ENCODE measurements around the gene EPHA5. TPM values are rescaled to one million over a fixed set of nuclear protein-coding genes. Genes with fewer than 3 reads are reported as not detected.

The EPHA5 gene
- total RNA-seq, 1 experiment from 2014 or later: not detected

GRCh38 chr4:65580551-65580950 lies 89.7 kb downstream of the EPHA5 start:
- Histone ChIP-seq H3K79me2 (ENCODE audit: insufficient read depth, low read length) (no peaks in the 10 kb centered on the region), H3K36me3 (ENCODE audit: control insufficient read depth in 1 of 2, insufficient read depth in 2 of 2, low read length in 2 of 2) (no peaks in the 10 kb centered on the region), H3K27me3 (ENCODE audit: insufficient read depth, low read length) (no peaks in the 10 kb centered on the region), H3K4me1 (ENCODE audit: control insufficient read depth in 1 of 2, insufficient read depth in 2 of 2, low read length in 2 of 2) (no peaks in the 10 kb centered on the region), H3K4me3 (replicated peaks in 1 of 2; ENCODE audit: low read depth in 1 of 2, low read length in 2 of 2) (no peak overlapping the region), H3K9me2 (ENCODE audit: insufficient read depth) (no peaks in the 10 kb centered on the region), H2AFZ (ENCODE audit: low read depth, low read length, poor library complexity, severe bottlenecking) (no peak overlapping the region), H3K4me2 (ENCODE audit: low read length) (no peak overlapping the region), H3K27ac (ENCODE audit: low read depth, low read length) (no peak overlapping the region), H3K9ac (ENCODE audit: low read length) (no peak overlapping the region), H3K9me3 (ENCODE audit: control insufficient read depth in 1 of 2, insufficient read depth in 1 of 2, low read depth in 1 of 2, low read length in 2 of 2) (peaks cover 0 to 10% of the 10 kb centered on the region in 2 experiments; a peak in 2 of 4 replicates), H4K20me1 (ENCODE audit: insufficient read depth) (no peaks in the 10 kb centered on the region)
- POLR2A ChIA-PET: no interaction called here
- BruUV-seq (replicated peaks): no TSS peak
- ATAC-seq: no peak
- CTCF ChIA-PET: no interaction called here
- intact Hi-C loops (cut with micrococcal nuclease): no loop called here
- TF ChIP-seq POLR2A (IDR thresholded peaks at IDR 0.05; ENCODE audit: borderline replicate concordance, extremely low read depth, insufficient read depth, insufficient read length) (no peak), ZFX (IDR thresholded peaks at IDR 0.05) (no peak), EZH2 (IDR thresholded peaks at IDR 0.05) (no peak), ZNF274 (IDR thresholded peaks at IDR 0.05; ENCODE audit: low read depth, low read length) (no peak), SRF (IDR thresholded peaks at IDR 0.05; ENCODE audit: low read depth) (no peak), ZBTB33 (IDR thresholded peaks at IDR 0.05; ENCODE audit: extremely low read depth, insufficient replicate concordance, low read length) (no peak), RAD21 (IDR thresholded peaks at IDR 0.05; ENCODE audit: low read depth) (no peak)
- RAD21 ChIA-PET (ENCODE audit: low non-redundant PET in 1 of 2, low total read pairs in 2 of 2, uncharacterized antibody in 2 of 2, unreplicated experiment in 2 of 2): no interaction called here
- DNase-seq (ENCODE audit: low read depth, low spot score): no peak

- H2AFZ ChIP-seq (ENCODE audit: low read depth, low read length, poor library complexity, severe bottlenecking): no peak overlapping the region
- BruUV-seq (replicated peaks): no TSS peak
Observed at GRCh38 chr4:65566473-65566872, 103.8 kb downstream of the EPHA5 start.

More at GRCh38 chr4:65566473-65566872, 103.8 kb downstream of the EPHA5 start:
- intact Hi-C loops (cut with micrococcal nuclease): no loop called here
- Histone ChIP-seq H3K4me3 (replicated peaks in 1 of 2; ENCODE audit: low read depth in 1 of 2, low read length in 2 of 2) (no peak overlapping the region), H3K9ac (ENCODE audit: low read length) (no peak overlapping the region), H3K27ac (ENCODE audit: low read depth, low read length) (no peak overlapping the region), H3K9me2 (ENCODE audit: insufficient read depth) (no peaks in the 10 kb centered on the region), H3K4me2 (ENCODE audit: low read length) (no peak overlapping the region), H3K4me1 (ENCODE audit: control insufficient read depth in 1 of 2, insufficient read depth in 2 of 2, low read length in 2 of 2) (no peaks in the 10 kb centered on the region), H3K36me3 (ENCODE audit: control insufficient read depth in 1 of 2, insufficient read depth in 2 of 2, low read length in 2 of 2) (no peaks in the 10 kb centered on the region), H3K9me3 (ENCODE audit: control insufficient read depth in 1 of 2, insufficient read depth in 1 of 2, low read depth in 1 of 2, low read length in 2 of 2) (peaks cover 1 to 4% of the 10 kb centered on the region in 2 experiments; a peak in 3 of 4 replicates), H3K79me2 (ENCODE audit: insufficient read depth, low read length) (no peaks in the 10 kb centered on the region), H3K27me3 (ENCODE audit: insufficient read depth, low read length) (no peaks in the 10 kb centered on the region), H4K20me1 (ENCODE audit: insufficient read depth) (no peaks in the 10 kb centered on the region)
- ChIA-PET RAD21 (ENCODE audit: low non-redundant PET in 1 of 2, low total read pairs in 2 of 2, uncharacterized antibody in 2 of 2, unreplicated experiment in 2 of 2) (no interaction called here), POLR2A (no interaction called here), CTCF (no interaction called here)
- TF ChIP-seq CBX3 (IDR thresholded peaks at IDR 0.05; ENCODE audit: low read depth) (no peak), YY1 (IDR thresholded peaks at IDR 0.05; ENCODE audit: extremely low read depth, insufficient replicate concordance, low read depth, low read length) (no peak), RAD21 (IDR thresholded peaks at IDR 0.05; ENCODE audit: low read depth) (no peak), POLR2A (IDR thresholded peaks at IDR 0.05; ENCODE audit: borderline replicate concordance, extremely low read depth, insufficient read depth, insufficient read length) (no peak), REST (IDR thresholded peaks at IDR 0.05; ENCODE audit: low read depth) (no peak), TCF7L2 (IDR thresholded peaks at IDR 0.05; ENCODE audit: borderline replicate concordance, extremely low read depth, insufficient read depth, insufficient read length) (no peak), EZH2phosphoT487 (IDR thresholded peaks at IDR 0.05; ENCODE audit: borderline replicate concordance) (no peak), EZH2 (IDR thresholded peaks at IDR 0.05) (no peak)
- no peak for DNase-seq (ENCODE audit: low read depth, low spot score)
- ATAC-seq: no peak

All from HCT116 (cell line).